GM21619 (cell line): ENCODE results near the gene NLGN4Y.
"Not testable (repeated sequence)": the region's sequence is repeated elsewhere in the genome, so short reads cannot be mapped to it uniquely, and the experiment has no call there.

ENCODE experiments used
- ATAC-seq: cut with Tn5 transposase; IDR thresholded peaks from one replicate; pipeline ENCODE4 v1.9.1; 2021; ENCODE audit not compliant: unreplicated experiment

The NLGN4Y gene

DNA sequence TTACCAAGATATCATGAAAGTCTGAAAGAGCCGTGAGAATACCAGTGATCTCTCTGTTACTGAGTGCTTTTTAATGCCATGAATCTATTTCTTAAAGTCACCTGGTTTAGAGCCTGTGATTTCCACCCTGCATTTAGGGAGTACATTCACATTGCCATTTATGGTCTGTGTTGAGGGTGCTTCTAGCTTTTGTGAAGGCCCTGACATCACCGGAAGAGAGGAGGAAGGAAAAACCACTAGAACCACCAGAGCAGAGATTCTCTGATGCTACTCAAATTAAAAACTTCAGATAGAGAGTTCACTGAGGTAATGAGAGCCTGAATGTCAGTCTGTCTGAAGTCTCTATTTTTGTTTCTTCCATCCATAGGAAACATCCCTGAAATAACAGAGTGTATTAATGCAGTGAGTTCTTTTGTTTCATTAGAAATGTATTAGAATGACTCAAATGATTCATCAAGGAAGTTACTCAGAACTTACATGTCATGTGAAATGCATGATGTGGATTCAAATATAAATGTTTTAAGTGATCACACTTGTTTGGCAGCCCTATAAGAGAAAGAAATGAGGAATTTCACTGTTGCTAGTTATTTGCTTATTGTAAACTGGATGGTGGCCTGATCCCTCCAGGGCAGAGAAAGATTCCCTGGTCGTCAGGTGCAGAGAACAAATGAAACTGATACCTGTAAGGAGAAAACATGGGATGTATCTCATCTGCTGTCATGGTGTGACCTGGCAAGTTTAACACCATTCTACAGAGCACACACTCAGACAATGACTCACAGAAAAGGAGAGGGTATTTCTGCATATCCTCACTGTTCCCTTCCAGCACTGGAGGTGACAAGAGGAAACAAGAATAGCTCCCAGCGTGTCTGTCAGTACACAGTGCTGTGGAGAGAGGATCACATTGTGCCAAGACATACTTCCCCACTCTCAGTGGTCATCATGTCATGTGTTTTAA lies 310.1 kb downstream of the NLGN4Y start:
- ATAC-seq = peak; percentile 69

DNA sequence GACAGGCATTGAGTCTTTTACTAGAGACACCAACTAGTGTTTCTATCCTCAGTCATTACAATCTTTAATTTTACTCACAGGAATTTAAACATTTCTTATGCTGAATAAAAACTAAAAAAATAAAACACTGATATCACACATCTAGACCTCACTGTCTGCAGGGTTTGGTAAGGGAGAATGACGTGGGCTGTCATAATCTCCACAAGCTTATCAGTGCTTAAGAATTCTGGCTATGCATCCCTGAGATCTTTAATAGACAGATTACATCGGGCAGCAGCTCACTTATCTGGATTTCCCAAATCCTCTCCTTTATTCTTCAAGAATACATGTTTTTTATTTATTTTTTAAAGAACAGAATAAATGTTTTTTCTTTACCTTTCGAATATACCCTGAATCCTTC lies 313.1 kb downstream of the NLGN4Y start:
- ATAC-seq = no peak

- no peak for ATAC-seq
Observed at GRCh38 chrY:14850734-14851133, 326.4 kb downstream of the NLGN4Y start.

DNA sequence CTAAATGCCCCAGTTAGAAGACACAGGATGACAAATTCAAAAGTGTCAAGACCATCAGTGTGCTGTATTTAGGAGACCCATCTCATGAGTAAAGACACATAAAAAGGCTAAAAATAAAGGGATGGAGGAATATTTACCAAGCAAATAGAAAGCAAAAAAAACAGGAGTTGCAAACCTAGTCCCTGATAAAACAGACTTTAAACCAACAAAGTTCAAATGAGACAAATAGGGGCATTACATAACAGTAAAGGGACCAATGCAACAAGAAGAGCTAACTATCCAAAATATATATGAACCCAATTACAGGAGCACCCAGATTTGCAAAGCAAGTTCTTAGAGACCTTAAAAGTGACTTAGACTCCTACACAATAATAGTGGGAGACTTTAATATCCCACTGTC lies 336.1 kb downstream of the NLGN4Y start:
- no peak for ATAC-seq

- not testable (repeated sequence) for ATAC-seq
Observed at GRCh38 chrY:14861033-14861432, 336.7 kb downstream of the NLGN4Y start.

GRCh38 chrY:14871971-14872370 lies 347.6 kb downstream of the NLGN4Y start:
- no peak for ATAC-seq
